Measurements from ENCODE around the gene CFAP99.

CFAP99 gene

GRCh38 chr4:2390784-2391421, 27.9 kb upstream of the CFAP99 start:
- no peak for DNase-seq

- no peak for DNase-seq
These were observed 25.1 kb upstream of the CFAP99 start for GRCh38 chr4:2393353-2394270.

- no peak for DNase-seq
These were observed 24.2 kb upstream of the CFAP99 start for GRCh38 chr4:2394528-2394927.

- DNase-seq = no peak
These were observed 23.7 kb upstream of the CFAP99 start for GRCh38 chr4:2395038-2395437.

- no peak for DNase-seq
These were observed 23.2 kb upstream of the CFAP99 start for GRCh38 chr4:2395584-2395983.

GRCh38 chr4:2396781-2397368, 21.9 kb upstream of the CFAP99 start:
- DNase-seq = no peak

- DNase-seq = no peak
These were observed 21.0 kb upstream of the CFAP99 start for GRCh38 chr4:2397596-2398379.

- no peak for DNase-seq
These were observed 19.5 kb upstream of the CFAP99 start for GRCh38 chr4:2399216-2399615.

GRCh38 chr4:2399631-2400190, 19.0 kb upstream of the CFAP99 start:
- DNase-seq = no peak

GRCh38 chr4:2400841-2401609, 17.7 kb upstream of the CFAP99 start:
- DNase-seq = no peak

- DNase-seq = no peak
These were observed 17.2 kb upstream of the CFAP99 start for GRCh38 chr4:2401610-2401983.

- peak in 43 of 56 donors; percentile 19 to 85 (median 47) for DNase-seq
These were observed 16.5 kb upstream of the CFAP99 start for GRCh38 chr4:2402048-2402842.

GRCh38 chr4:2402941-2403340, 15.8 kb upstream of the CFAP99 start:
- peak in 26 of 56 donors; percentile 14 to 62 (median 46) for DNase-seq

- no peak for DNase-seq
These were observed 12.3 kb upstream of the CFAP99 start for GRCh38 chr4:2406406-2406805.

- no peak for DNase-seq
These were observed 11.8 kb upstream of the CFAP99 start for GRCh38 chr4:2406920-2407319.

GRCh38 chr4:2407991-2408342, 10.8 kb upstream of the CFAP99 start:
- DNase-seq = no peak

GRCh38 chr4:2408401-2408958, 10.3 kb upstream of the CFAP99 start:
- no peak for DNase-seq

GRCh38 chr4:2408976-2409375, 9.8 kb upstream of the CFAP99 start:
- no peak for DNase-seq

GRCh38 chr4:2409381-2409783, 9.4 kb upstream of the CFAP99 start:
- DNase-seq = no peak
